Stimulated activated memory B cell treated with anti-CD40 and anti-IgM and Interleukin-4, amounts not matched to agents 10 μg/mL and 1 μg/mL and 100 μg/mL, for 72 hours (primary cell): ENCODE results near the gene CASZ1.

Source experiments
- ATAC-seq: fragments of 150-1000 bp; cut with Tn5 transposase; 2 replicates; pipeline ENCODE4 v1.10.0; 2021
- H3K27ac Mint-ChIP-seq: one replicate; pipeline ENCODE4 v1.8.0; 2022; ENCODE audit warnings: mild to moderate bottlenecking, mixed read lengths
- H3K27me3 Mint-ChIP-seq: one replicate; pipeline ENCODE4 v1.8.0; 2022; ENCODE audit warnings: mixed read lengths
- H3K36me3 Mint-ChIP-seq: one replicate; pipeline ENCODE4 v1.8.0; 2022; ENCODE audit warnings: mixed read lengths
- H3K4me1 Mint-ChIP-seq: one replicate; pipeline ENCODE4 v1.8.0; 2022; ENCODE audit warnings: mixed read lengths
- H3K4me3 Mint-ChIP-seq: one replicate; pipeline ENCODE4 v1.8.0; 2022; ENCODE audit warnings: mild to moderate bottlenecking, moderate library complexity, mixed read lengths
- H3K9me3 Mint-ChIP-seq: one replicate; pipeline ENCODE4 v1.8.0; 2022; ENCODE audit warnings: mixed read lengths

The CASZ1 gene

DNA sequence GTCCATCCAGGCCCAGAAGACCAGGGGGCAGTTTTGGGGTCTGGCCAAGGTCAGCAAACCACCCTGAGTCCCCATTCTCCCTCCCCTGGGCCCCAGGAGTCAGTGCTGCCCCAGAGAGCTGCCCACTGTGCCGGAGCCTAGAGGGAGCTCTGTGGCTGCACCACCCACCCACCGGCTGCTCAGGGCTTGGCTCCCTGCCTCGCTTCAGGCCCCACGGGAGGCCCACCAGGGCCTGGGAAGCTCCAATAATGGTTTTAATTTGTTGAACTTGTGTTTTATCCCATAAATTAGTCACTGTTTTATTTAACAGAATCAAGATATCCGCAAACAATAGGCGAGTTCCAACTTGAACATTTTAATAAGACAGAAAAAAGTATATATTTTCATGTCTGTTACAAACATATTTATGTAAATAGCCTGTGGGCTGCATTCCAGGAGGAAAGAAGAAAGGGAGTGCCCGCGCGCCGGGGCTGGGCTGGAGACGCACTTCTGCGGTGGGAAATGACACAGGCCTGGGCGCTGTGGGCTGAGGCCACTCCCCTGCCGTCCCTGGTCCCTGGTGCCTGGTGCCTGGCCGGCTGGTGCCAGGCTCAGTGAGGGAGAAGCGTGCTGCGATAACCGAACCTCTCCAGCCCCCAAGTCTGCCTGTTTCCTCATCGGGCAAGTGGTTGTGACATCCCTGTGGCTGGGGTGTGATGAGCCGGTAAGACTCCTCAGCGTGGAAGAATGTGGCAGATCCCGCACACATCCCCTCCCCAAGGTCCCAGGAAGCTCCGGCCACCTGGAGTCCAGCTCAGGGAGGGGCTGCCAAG is 161.2 kb downstream of the CASZ1 start:
- H3K9me3 Mint-ChIP-seq, result no peaks in the 10 kb centered on the region
- no peak overlapping the region for H3K4me3 Mint-ChIP-seq
- H3K27me3 Mint-ChIP-seq, result no peaks in the 10 kb centered on the region
- peaks cover 22% of the 10 kb centered on the region for H3K36me3 Mint-ChIP-seq
- no peak for ATAC-seq
- no peaks in the 10 kb centered on the region for H3K4me1 Mint-ChIP-seq
- H3K27ac Mint-ChIP-seq, result no peak overlapping the region

DNA sequence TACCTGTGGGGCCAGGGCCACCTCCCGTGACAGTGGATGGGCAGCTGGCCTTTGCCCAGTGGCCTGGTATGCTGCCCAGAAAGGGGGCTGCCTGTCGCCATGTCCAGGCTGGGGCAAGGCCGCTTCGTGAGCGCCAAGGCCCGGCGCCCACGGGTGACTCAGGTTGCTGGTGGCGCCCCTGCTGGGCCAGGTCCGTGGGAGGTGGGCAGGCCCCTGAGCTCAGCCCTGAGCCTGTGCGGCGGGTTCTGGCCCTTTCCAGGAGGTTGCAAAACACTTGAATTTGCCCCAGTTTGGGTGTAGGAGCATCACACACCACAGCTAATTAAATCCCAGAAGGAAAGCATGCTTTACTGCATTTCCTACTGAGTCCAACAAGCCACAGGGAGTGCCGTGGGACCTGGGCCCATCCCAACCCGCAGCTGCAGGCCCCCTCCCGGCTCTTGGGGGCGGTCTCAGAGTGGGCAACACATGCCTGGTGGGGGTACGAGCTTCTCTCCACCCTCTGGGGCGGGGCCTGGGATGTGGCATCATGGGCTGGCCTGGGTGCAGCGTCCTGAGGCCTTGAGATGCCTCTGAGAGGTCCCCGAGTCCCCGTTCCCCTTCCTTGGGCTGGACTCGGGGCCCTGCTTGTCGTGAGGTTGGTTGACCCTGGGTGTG is 161.9 kb downstream of the CASZ1 start:
- Mint-ChIP-seq H3K27ac (no peak overlapping the region), H3K9me3 (no peaks in the 10 kb centered on the region), H3K4me3 (no peak overlapping the region), H3K36me3 (peaks cover 24% of the 10 kb centered on the region), H3K4me1 (no peaks in the 10 kb centered on the region), H3K27me3 (no peaks in the 10 kb centered on the region)
- ATAC-seq, result no peak

GRCh38 chr1:10634075-10634427 is 162.4 kb downstream of the CASZ1 start:
- no peak overlapping the region for H3K4me3 Mint-ChIP-seq
- no peak overlapping the region for H3K27ac Mint-ChIP-seq
- no peaks in the 10 kb centered on the region for H3K27me3 Mint-ChIP-seq
- H3K4me1 Mint-ChIP-seq, result no peaks in the 10 kb centered on the region
- ATAC-seq, result no peak
- H3K36me3 Mint-ChIP-seq, result peaks cover 24% of the 10 kb centered on the region
- H3K9me3 Mint-ChIP-seq, result no peaks in the 10 kb centered on the region

DNA sequence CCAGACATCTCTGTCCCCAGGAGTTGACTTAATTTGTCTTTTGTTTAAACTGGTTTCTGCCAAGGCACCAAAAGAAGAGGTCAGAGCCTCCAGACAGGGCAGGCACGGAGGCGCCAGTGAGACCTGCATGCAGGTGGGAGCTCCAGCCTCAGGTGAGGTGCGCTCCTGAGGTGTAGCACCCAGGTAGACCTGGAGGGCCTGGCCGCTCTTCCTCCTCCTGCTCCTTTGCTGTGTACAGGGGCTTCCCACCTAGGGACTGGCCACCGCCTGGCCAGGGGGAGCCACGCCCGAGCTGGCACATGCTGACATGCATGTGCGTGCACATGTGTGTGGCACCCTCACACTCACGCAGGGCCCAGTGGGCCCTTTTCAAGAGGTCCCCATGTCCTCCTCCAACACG is 163.0 kb downstream of the CASZ1 start:
- Mint-ChIP-seq H3K27ac (no peak overlapping the region), H3K4me1 (no peaks in the 10 kb centered on the region), H3K27me3 (no peaks in the 10 kb centered on the region), H3K9me3 (no peaks in the 10 kb centered on the region), H3K36me3 (peaks cover 25% of the 10 kb centered on the region), H3K4me3 (no peak overlapping the region)
- ATAC-seq, result no peak

DNA sequence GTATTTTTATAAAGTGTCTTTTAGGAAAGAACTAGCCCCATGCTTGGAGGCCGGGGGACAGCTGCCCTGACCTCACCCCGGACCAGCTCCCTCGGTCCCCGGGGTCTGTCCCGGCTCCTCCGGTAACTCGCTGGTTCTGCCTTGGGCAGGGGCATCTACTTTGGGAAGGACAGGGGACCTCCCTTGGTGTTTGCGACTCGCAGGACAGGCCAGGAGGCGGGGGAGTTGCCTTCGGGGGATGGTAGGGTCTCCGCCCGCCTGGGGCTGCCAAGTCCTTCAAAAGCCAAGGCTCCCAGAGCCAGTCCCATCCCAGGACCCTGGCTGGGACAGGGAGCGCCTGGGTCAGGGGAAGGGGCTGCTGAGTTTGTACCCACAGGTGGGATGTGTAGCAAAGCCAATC is 163.8 kb downstream of the CASZ1 start:
- H3K9me3 Mint-ChIP-seq, result no peaks in the 10 kb centered on the region
- ATAC-seq, result no peak
- H3K27me3 Mint-ChIP-seq, result no peaks in the 10 kb centered on the region
- peaks cover 28% of the 10 kb centered on the region for H3K36me3 Mint-ChIP-seq
- H3K4me1 Mint-ChIP-seq, result no peaks in the 10 kb centered on the region
- no peak overlapping the region for H3K4me3 Mint-ChIP-seq
- no peak overlapping the region for H3K27ac Mint-ChIP-seq

DNA sequence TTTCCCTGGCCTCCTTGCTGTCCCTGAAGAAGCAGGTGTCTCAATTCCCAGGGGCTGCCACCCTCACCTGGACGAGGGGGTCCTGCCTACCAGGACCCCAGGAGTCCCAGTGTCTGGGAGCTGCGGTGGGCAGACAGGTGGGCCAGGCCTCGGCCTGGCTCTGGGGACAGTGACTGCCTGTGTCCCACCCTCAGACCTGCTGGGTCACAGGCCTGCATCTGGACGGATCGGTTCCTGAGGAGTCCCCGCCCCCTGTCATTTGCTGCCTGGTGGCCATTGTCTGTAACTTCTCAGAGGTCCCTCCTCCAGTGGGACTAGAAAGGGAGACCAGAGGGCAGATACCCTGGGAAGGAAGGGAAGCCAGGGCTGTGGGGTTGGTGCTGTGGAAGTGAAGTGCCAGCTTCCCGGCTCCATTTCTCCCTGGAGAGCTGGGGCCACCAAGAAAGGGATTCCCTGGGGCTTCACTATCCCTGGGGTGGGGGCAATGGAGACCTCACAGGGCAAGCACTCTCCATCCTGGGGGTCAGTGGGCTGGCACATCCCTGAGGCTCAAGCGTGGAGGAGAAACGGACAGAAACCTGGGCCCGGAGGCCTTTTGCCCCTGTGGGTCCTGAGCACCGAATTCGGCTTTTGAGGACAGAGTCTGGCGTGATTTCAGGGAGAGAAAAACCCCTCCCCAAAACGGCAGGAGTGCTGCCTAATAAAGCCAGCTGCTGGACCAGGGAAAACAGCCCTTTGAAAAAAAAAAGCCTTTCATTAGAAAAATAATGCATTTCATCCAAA is 164.4 kb downstream of the CASZ1 start:
- Mint-ChIP-seq H3K4me1 (no peaks in the 10 kb centered on the region), H3K9me3 (no peaks in the 10 kb centered on the region), H3K27me3 (no peaks in the 10 kb centered on the region), H3K27ac (no peak overlapping the region), H3K36me3 (peaks cover 21% of the 10 kb centered on the region), H3K4me3 (no peak overlapping the region)
- ATAC-seq, result no peak

DNA sequence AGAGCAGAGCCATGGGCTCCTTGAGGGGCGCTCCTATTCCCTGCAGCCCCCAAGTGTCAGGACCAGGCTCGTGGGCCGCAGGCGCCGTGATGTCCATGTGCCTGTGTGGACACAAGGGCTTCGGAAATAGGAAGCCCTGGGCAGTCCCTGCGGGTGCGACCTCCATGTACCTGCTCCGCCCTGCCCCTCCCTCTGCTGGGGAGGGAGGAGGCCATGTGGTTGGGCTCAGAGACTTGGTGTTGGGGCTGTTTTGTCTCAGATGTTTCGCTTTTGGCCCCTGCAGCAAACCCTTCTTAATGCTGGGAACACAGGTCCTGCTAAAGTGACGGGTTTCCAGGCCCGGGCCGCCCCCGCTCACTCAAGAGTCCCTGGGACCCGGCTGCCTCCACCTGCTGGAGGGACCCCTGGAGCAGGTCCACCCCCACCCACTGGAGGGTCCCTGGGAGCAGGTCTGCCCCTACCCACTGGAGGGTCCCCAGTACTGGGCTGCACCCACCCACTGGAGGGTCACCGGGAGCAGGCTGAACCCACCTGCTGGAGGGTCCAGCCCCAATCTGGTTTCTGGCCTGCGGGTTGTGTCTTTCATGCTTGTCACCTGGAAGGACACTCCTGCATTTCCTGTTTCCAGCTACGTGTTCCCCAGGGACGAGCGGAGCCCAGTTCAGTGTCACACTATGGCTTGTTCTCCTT is 165.2 kb downstream of the CASZ1 start:
- Mint-ChIP-seq H3K9me3 (no peaks in the 10 kb centered on the region), H3K4me3 (no peak overlapping the region), H3K36me3 (peaks cover 20% of the 10 kb centered on the region), H3K27ac (no peak overlapping the region), H3K27me3 (no peaks in the 10 kb centered on the region), H3K4me1 (no peaks in the 10 kb centered on the region)
- no peak for ATAC-seq

DNA sequence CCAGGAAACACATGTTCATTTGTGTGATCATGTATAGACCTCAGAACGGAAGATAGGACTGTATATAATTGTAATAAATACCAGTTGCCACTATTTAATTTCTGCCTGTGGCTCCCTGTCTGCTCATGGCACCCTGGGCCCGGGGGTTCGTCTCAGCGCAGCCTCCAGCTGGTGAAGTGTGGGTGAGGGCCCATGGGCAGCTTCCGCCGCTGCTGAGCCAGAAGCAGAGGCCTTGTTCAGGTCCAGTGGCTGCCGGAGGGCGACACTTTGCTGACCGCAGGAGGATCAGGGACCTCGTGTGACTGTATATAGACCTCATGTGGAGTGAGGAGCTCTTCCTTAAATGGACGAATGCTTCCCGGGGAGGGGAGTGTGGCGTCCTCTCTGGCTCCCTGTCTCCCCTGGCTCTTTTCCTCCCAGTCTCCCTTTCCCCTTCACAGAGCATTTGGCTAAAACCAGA is 165.8 kb downstream of the CASZ1 start:
- no peak for ATAC-seq
- Mint-ChIP-seq H3K36me3 (peaks cover 20% of the 10 kb centered on the region), H3K4me1 (no peaks in the 10 kb centered on the region), H3K4me3 (no peak overlapping the region), H3K9me3 (no peaks in the 10 kb centered on the region), H3K27ac (no peak overlapping the region), H3K27me3 (no peaks in the 10 kb centered on the region)

GRCh38 chr1:10629816-10630571 is 166.5 kb downstream of the CASZ1 start:
- no peak for ATAC-seq
- H3K4me3 Mint-ChIP-seq, result no peak overlapping the region
- no peaks in the 10 kb centered on the region for H3K4me1 Mint-ChIP-seq
- H3K36me3 Mint-ChIP-seq, result peaks cover 20% of the 10 kb centered on the region
- no peak overlapping the region for H3K27ac Mint-ChIP-seq
- H3K9me3 Mint-ChIP-seq, result no peaks in the 10 kb centered on the region
- no peaks in the 10 kb centered on the region for H3K27me3 Mint-ChIP-seq

- no peak for ATAC-seq
- Mint-ChIP-seq H3K36me3 (peaks cover 25% of the 10 kb centered on the region), H3K27me3 (no peaks in the 10 kb centered on the region), H3K4me3 (no peak overlapping the region), H3K9me3 (no peaks in the 10 kb centered on the region), H3K4me1 (no peaks in the 10 kb centered on the region), H3K27ac (no peak overlapping the region)
Observed at GRCh38 chr1:10629091-10629815, 167.2 kb downstream of the CASZ1 start.

GRCh38 chr1:10628685-10629084 is 167.8 kb downstream of the CASZ1 start:
- no peaks in the 10 kb centered on the region for H3K4me1 Mint-ChIP-seq
- no peaks in the 10 kb centered on the region for H3K27me3 Mint-ChIP-seq
- H3K27ac Mint-ChIP-seq, result no peak overlapping the region
- H3K4me3 Mint-ChIP-seq, result no peak overlapping the region
- ATAC-seq, result no peak
- H3K36me3 Mint-ChIP-seq, result peaks cover 31% of the 10 kb centered on the region
- no peaks in the 10 kb centered on the region for H3K9me3 Mint-ChIP-seq

DNA sequence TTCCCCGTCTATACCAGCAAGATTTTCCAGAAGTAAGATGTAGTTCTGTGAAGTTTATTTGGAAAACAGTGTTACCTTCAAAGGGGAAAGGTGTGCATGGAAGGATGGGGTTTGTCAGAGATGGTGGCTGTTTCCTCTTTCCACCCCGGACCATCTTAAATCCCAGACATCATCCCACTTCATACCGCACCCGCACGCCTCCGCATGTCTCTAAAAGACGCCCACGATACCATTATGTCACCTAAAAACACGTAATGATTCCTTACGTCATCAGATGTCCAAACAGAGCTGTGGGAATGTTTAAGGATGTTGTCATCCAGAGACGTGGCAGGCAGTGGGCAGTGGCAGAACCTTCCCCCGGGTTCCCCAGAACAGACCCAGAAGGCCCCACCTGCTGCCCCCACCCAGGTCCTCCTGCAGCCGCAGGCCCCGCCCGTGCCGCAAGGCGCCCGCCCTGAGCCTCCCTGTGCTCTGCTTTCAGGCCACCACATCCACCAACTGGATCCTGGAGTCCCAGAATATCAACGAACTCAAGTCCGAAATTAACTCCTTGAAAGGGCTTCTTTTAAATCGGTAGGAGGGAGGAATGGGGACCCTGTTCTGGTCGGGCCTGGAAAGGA is 169.5 kb downstream of the CASZ1 start:
- H3K4me3 Mint-ChIP-seq, result no peak overlapping the region
- H3K9me3 Mint-ChIP-seq, result no peaks in the 10 kb centered on the region
- ATAC-seq, result no peak
- no peaks in the 10 kb centered on the region for H3K4me1 Mint-ChIP-seq
- peaks cover 46% of the 10 kb centered on the region for H3K36me3 Mint-ChIP-seq
- H3K27me3 Mint-ChIP-seq, result no peaks in the 10 kb centered on the region
- H3K27ac Mint-ChIP-seq, result no peak overlapping the region

- no peaks in the 10 kb centered on the region for H3K9me3 Mint-ChIP-seq
- H3K4me1 Mint-ChIP-seq, result no peaks in the 10 kb centered on the region
- H3K27me3 Mint-ChIP-seq, result no peaks in the 10 kb centered on the region
- peak; percentile 10 for ATAC-seq
- peaks cover 47% of the 10 kb centered on the region for H3K36me3 Mint-ChIP-seq
- no peak overlapping the region for H3K4me3 Mint-ChIP-seq
- no peak overlapping the region for H3K27ac Mint-ChIP-seq
Observed at GRCh38 chr1:10626131-10626731, 170.2 kb downstream of the CASZ1 start.
